Endothelial cell (in vitro differentiated cells): ENCODE results near the gene BID. TPM values are rescaled to one million over a fixed set of nuclear protein-coding genes. Genes with fewer than 3 reads are reported as not detected.

Experiments used
- DNase-seq: peaks from one replicate; pipeline ENCODE4 v3.0.0; 2021; ENCODE audit warnings: low spot score
- H3K27ac Mint-ChIP-seq: one replicate; pipeline ENCODE4 v1.8.0; 2021; ENCODE audit warnings: mixed read lengths, inconsistent platforms; ENCODE audit not compliant: unreplicated experiment
- H3K27me3 Mint-ChIP-seq: one replicate; pipeline ENCODE4 v1.8.0; 2021; ENCODE audit warnings: mild to moderate bottlenecking, moderate library complexity, mixed read lengths, inconsistent platforms; ENCODE audit not compliant: unreplicated experiment
- H3K36me3 Mint-ChIP-seq: one replicate; pipeline ENCODE4 v1.8.0; 2021; ENCODE audit warnings: mild to moderate bottlenecking, low read depth, mixed read lengths, inconsistent platforms; ENCODE audit not compliant: unreplicated experiment
- H3K4me1 Mint-ChIP-seq: one replicate; pipeline ENCODE4 v1.8.0; 2021; ENCODE audit warnings: mild to moderate bottlenecking, mixed read lengths, inconsistent platforms; ENCODE audit not compliant: unreplicated experiment
- H3K4me3 Mint-ChIP-seq: one replicate; pipeline ENCODE4 v1.8.0; 2021; ENCODE audit warnings: mild to moderate bottlenecking, mixed read lengths, inconsistent platforms; ENCODE audit not compliant: unreplicated experiment
- H3K9me3 Mint-ChIP-seq: one replicate; pipeline ENCODE4 v1.8.0; 2021; ENCODE audit warnings: mixed read lengths, inconsistent platforms; ENCODE audit not compliant: unreplicated experiment
- CTCF ChIP-seq: fragments of 200-600 bp; sonication (generic); IDR thresholded peaks from one replicate; pipeline ENCODE4 v1.5.0; 2021; ENCODE audit warnings: antibody characterized with exemption; ENCODE audit not compliant: unreplicated experiment
- total RNA-seq: library from RNA; stranded (reverse); fragmentation: NEBNext Ultra II Directional; extraction: Animal tissue kit (Norgen Biotek cat#: 25700); gene quantifications from one replicate; pipeline ENCODE4 v1.2.1, GENCODE V29; 2021; ENCODE audit not compliant: unreplicated experiment

The BID gene
- total RNA-seq, 1 donor from 2014 or later, result 32.5 TPM

GRCh38 chr22:17792854-17793434 is 18.7 kb upstream of the BID start:
- H3K27ac Mint-ChIP-seq, result no peak overlapping the region

GRCh38 chr22:17792299-17792698 is 18.0 kb upstream of the BID start:
- Mint-ChIP-seq H3K27ac (no peak overlapping the region), H3K27me3 (peaks cover 17% of the 10 kb centered on the region), H3K36me3 (peaks cover 17% of the 10 kb centered on the region), H3K9me3 (no peaks in the 10 kb centered on the region), H3K4me3 (no peak overlapping the region), H3K4me1 (peaks cover 15% of the 10 kb centered on the region)
- no peak for DNase-seq
- TF ChIP-seq CTCF, result no peak

More at GRCh38 chr22:17792854-17793434, 18.7 kb upstream of the BID start:
- peaks cover 17% of the 10 kb centered on the region for H3K27me3 Mint-ChIP-seq
- TF ChIP-seq CTCF, result no peak
- H3K9me3 Mint-ChIP-seq, result no peaks in the 10 kb centered on the region
- H3K36me3 Mint-ChIP-seq, result peaks cover 14% of the 10 kb centered on the region
- no peak overlapping the region for H3K4me3 Mint-ChIP-seq
- peaks cover 12% of the 10 kb centered on the region for H3K4me1 Mint-ChIP-seq
- no peak for DNase-seq

- H3K27ac Mint-ChIP-seq, result no peak overlapping the region
- peaks cover 19% of the 10 kb centered on the region for H3K27me3 Mint-ChIP-seq
- no peaks in the 10 kb centered on the region for H3K9me3 Mint-ChIP-seq
- H3K4me1 Mint-ChIP-seq, result peaks cover 23% of the 10 kb centered on the region
- TF ChIP-seq CTCF, result no peak
- no peak for DNase-seq
- H3K4me3 Mint-ChIP-seq, result no peak overlapping the region
- peaks cover 18% of the 10 kb centered on the region for H3K36me3 Mint-ChIP-seq
These were observed 16.9 kb upstream of the BID start for GRCh38 chr22:17791196-17791595.

GRCh38 chr22:17789379-17790200 is 15.3 kb upstream of the BID start:
- H3K27ac Mint-ChIP-seq, result peak overlapping the region; percentile 67
- no peak for DNase-seq
- no peaks in the 10 kb centered on the region for H3K9me3 Mint-ChIP-seq
- peaks cover 18% of the 10 kb centered on the region for H3K36me3 Mint-ChIP-seq
- no peak for TF ChIP-seq CTCF
- H3K27me3 Mint-ChIP-seq, result peaks cover 21% of the 10 kb centered on the region
- no peak overlapping the region for H3K4me3 Mint-ChIP-seq
- H3K4me1 Mint-ChIP-seq, result peaks cover 26% of the 10 kb centered on the region
